HEK293 (cell line): ENCODE data around the gene RNU11.

ENCODE experiments used
- CTCF ChIA-PET: fragments of 350-600 bp; formaldehyde crosslinking; extraction: SDS; loops from one replicate; lab custom pipeline; 2021; ENCODE audit warnings: antibody characterized with exemption; lab: Yijun Ruan, JAX
- POLR2A ChIA-PET: fragments of 300-600 bp; formaldehyde crosslinking; extraction: SDS; loops from one replicate; lab custom pipeline; 2020; ENCODE audit warnings: antibody characterized with exemption, inconsistent platforms; lab: Yijun Ruan, JAX
- H3K27ac ChIP-seq: fragments of 200-500 bp; sonication (Bioruptor generic); 2 replicates; pipeline ENCODE4 v1.5.1; 2014; ENCODE audit warnings: low read depth, low read length, control low read depth, inconsistent platforms; ENCODE audit errors: extremely low read depth
- H3K36me3 ChIP-seq, 2 experiments: fragments of 200-500 bp in 1 of 2; sonication (Bioruptor generic) in 1 of 2; 1 replicate in 1 of 2; 2 replicates in 1 of 2; pipeline ENCODE4 v1.5.1; 2014 to 2017; ENCODE audit warnings: inconsistent platforms in 2 of 2, low read length in 2 of 2; ENCODE audit not compliant: control insufficient read depth in 2 of 2, insufficient read depth in 1 of 2
- H3K4me1 ChIP-seq: fragments of 200-500 bp; sonication (Bioruptor generic); 2 replicates; pipeline ENCODE4 v1.5.1; 2014; ENCODE audit warnings: mild to moderate bottlenecking, low read length, inconsistent platforms; ENCODE audit not compliant: control insufficient read depth, insufficient read depth
- H3K4me3 ChIP-seq: 2 replicates; pipeline ENCODE4 v1.5.1; 2011; ENCODE audit warnings: low read depth, mild to moderate bottlenecking, control low read depth, low read length, moderate library complexity
- H3K9me3 ChIP-seq: fragments of 200-500 bp; sonication (Bioruptor generic); 2 replicates; pipeline ENCODE4 v1.5.1; 2014; ENCODE audit warnings: low read depth, low read length, inconsistent platforms; ENCODE audit not compliant: control insufficient read depth, insufficient read depth
- HOXA7 ChIP-seq: sonication (generic); formaldehyde crosslinking; IDR thresholded peaks from 2 replicates; pipeline ENCODE4 v1.8.1; 2022; ENCODE audit warnings: missing genetic modification reagents, borderline replicate concordance
- IKZF3 ChIP-seq: fragments of 450-650 bp; IDR thresholded peaks from 2 replicates; pipeline ENCODE4 v1.5.0; 2018; ENCODE audit warnings: missing biosample characterization, mild to moderate bottlenecking, missing genetic modification characterization, moderate library complexity
- KLF16 ChIP-seq: fragments of 450-650 bp; formaldehyde crosslinking; IDR thresholded peaks from 2 replicates; pipeline ENCODE4 v1.5.1; 2017; ENCODE audit warnings: missing biosample characterization, missing genetic modification characterization
- KLF7 ChIP-seq: fragments of 450-650 bp; formaldehyde crosslinking; IDR thresholded peaks from 2 replicates; pipeline ENCODE4 v1.5.1; 2016; ENCODE audit warnings: missing biosample characterization, missing genetic modification characterization, borderline replicate concordance
- MEIS1 ChIP-seq: sonication (generic); formaldehyde crosslinking; IDR thresholded peaks from 2 replicates; pipeline ENCODE4 v1.8.1; 2022; ENCODE audit warnings: missing genetic modification reagents, mild to moderate bottlenecking, borderline replicate concordance
- MYNN ChIP-seq: fragments of 450-650 bp; formaldehyde crosslinking; IDR thresholded peaks from 2 replicates; pipeline ENCODE4 v1.5.1; 2016; ENCODE audit warnings: missing biosample characterization, missing genetic modification characterization, borderline replicate concordance
- OSR2 ChIP-seq: fragments of 450-650 bp; formaldehyde crosslinking; IDR thresholded peaks from 2 replicates; pipeline ENCODE4 v1.5.1; 2016; ENCODE audit warnings: missing biosample characterization, missing genetic modification characterization
- TRIM28 ChIP-seq: IDR thresholded peaks from 2 replicates; pipeline ENCODE4 v1.6.1; 2011; ENCODE audit warnings: low read length, control low read depth, borderline replicate concordance
- WT1 ChIP-seq: fragments of 450-650 bp; formaldehyde crosslinking; IDR thresholded peaks from 2 replicates; pipeline ENCODE4 v1.5.1; 2016; ENCODE audit warnings: missing biosample characterization, missing genetic modification characterization
- YY1 ChIP-seq: fragments of 450-650 bp; formaldehyde crosslinking; IDR thresholded peaks from 2 replicates; pipeline ENCODE4 v1.5.1; 2018; ENCODE audit warnings: missing biosample characterization, missing genetic modification characterization
- ZFHX2 ChIP-seq: fragments of 450-650 bp; formaldehyde crosslinking; conservative IDR thresholded peaks from 2 replicates; pipeline ENCODE4 v1.5.1; 2016; ENCODE audit warnings: missing biosample characterization, missing genetic modification characterization
- ZNF10 ChIP-seq: fragments of 450-650 bp; formaldehyde crosslinking; IDR thresholded peaks from 2 replicates; pipeline ENCODE4 v1.5.1; 2017; ENCODE audit warnings: missing biosample characterization, missing genetic modification characterization
- ZNF140 ChIP-seq: fragments of 450-650 bp; formaldehyde crosslinking; IDR thresholded peaks from 2 replicates; pipeline ENCODE4 v1.5.1; 2016; ENCODE audit warnings: missing biosample characterization, missing genetic modification characterization
- ZNF211 ChIP-seq: fragments of 450-650 bp; formaldehyde crosslinking; IDR thresholded peaks from 2 replicates; pipeline ENCODE4 v1.5.1; 2016; ENCODE audit warnings: low read depth, missing biosample characterization, missing genetic modification characterization
- ZNF311 ChIP-seq: fragments of 450-650 bp; formaldehyde crosslinking; IDR thresholded peaks from 2 replicates; pipeline ENCODE4 v1.5.1; 2017; ENCODE audit warnings: missing biosample characterization, missing genetic modification characterization, borderline replicate concordance
- ZNF324 ChIP-seq: fragments of 450-650 bp; formaldehyde crosslinking; IDR thresholded peaks from 2 replicates; pipeline ENCODE4 v1.5.1; 2016; ENCODE audit warnings: missing biosample characterization, missing genetic modification characterization
- ZNF404 ChIP-seq: fragments of 450-650 bp; formaldehyde crosslinking; IDR thresholded peaks from 2 replicates; pipeline ENCODE4 v1.5.1; 2017; ENCODE audit warnings: missing biosample characterization, missing genetic modification characterization
- ZNF514 ChIP-seq: fragments of 450-650 bp; formaldehyde crosslinking; IDR thresholded peaks from 2 replicates; pipeline ENCODE4 v1.5.1; 2016; ENCODE audit warnings: missing biosample characterization, missing genetic modification characterization
- ZNF560 ChIP-seq: fragments of 450-650 bp; formaldehyde crosslinking; IDR thresholded peaks from 2 replicates; pipeline ENCODE4 v1.5.1; 2017; ENCODE audit warnings: missing biosample characterization, missing genetic modification characterization, borderline replicate concordance
- ZNF596 ChIP-seq: fragments of 450-650 bp; IDR thresholded peaks from 2 replicates; pipeline ENCODE4 v1.5.0; 2018; ENCODE audit warnings: missing biosample characterization, mild to moderate bottlenecking, missing genetic modification characterization, moderate library complexity
- ZNF600 ChIP-seq: fragments of 450-650 bp; formaldehyde crosslinking; IDR thresholded peaks from 2 replicates; pipeline ENCODE4 v1.5.1; 2016; ENCODE audit warnings: missing biosample characterization, missing genetic modification characterization
- ZNF677 ChIP-seq: fragments of 450-650 bp; IDR thresholded peaks from 2 replicates; pipeline ENCODE4 v1.5.0; 2018; ENCODE audit warnings: missing biosample characterization, mild to moderate bottlenecking, missing genetic modification characterization, moderate library complexity
- ZNF792 ChIP-seq: fragments of 450-650 bp; formaldehyde crosslinking; IDR thresholded peaks from 2 replicates; pipeline ENCODE4 v1.5.1; 2016; ENCODE audit warnings: missing biosample characterization, missing genetic modification characterization
- ZNF843 ChIP-seq: fragments of 450-650 bp; formaldehyde crosslinking; IDR thresholded peaks from 2 replicates; pipeline ENCODE4 v1.5.1; 2016; ENCODE audit warnings: missing biosample characterization, missing genetic modification characterization
- ZSCAN16 ChIP-seq: fragments of 450-650 bp; formaldehyde crosslinking; IDR thresholded peaks from 2 replicates; pipeline ENCODE4 v1.5.1; 2016; ENCODE audit warnings: missing biosample characterization, missing genetic modification characterization
- TF ChIP-seq, protein P1 (sequence below): fragments of 450-650 bp; formaldehyde crosslinking; IDR thresholded peaks from 2 replicates; pipeline ENCODE4 v1.5.1; 2016; ENCODE audit warnings: missing biosample characterization, missing genetic modification characterization
- TF ChIP-seq, protein P2 (sequence below): fragments of 450-650 bp; formaldehyde crosslinking; IDR thresholded peaks from 2 replicates; pipeline ENCODE4 v1.5.1; 2016; ENCODE audit warnings: missing biosample characterization, missing genetic modification characterization, low read depth
- TF ChIP-seq, protein P3 (sequence below): fragments of 450-650 bp; formaldehyde crosslinking; IDR thresholded peaks from 2 replicates; pipeline ENCODE4 v1.5.1; 2016; ENCODE audit warnings: missing biosample characterization, missing genetic modification characterization
- TF ChIP-seq, protein P4 (sequence below): fragments of 450-650 bp; formaldehyde crosslinking; IDR thresholded peaks from 2 replicates; pipeline ENCODE4 v1.5.1; 2016; ENCODE audit warnings: missing biosample characterization, missing genetic modification characterization
- TF ChIP-seq, protein P5 (sequence below): fragments of 450-650 bp; formaldehyde crosslinking; IDR thresholded peaks from 2 replicates; pipeline ENCODE4 v1.5.1; 2016; ENCODE audit warnings: missing biosample characterization, missing genetic modification characterization, borderline replicate concordance

The RNU11 gene

DNA sequence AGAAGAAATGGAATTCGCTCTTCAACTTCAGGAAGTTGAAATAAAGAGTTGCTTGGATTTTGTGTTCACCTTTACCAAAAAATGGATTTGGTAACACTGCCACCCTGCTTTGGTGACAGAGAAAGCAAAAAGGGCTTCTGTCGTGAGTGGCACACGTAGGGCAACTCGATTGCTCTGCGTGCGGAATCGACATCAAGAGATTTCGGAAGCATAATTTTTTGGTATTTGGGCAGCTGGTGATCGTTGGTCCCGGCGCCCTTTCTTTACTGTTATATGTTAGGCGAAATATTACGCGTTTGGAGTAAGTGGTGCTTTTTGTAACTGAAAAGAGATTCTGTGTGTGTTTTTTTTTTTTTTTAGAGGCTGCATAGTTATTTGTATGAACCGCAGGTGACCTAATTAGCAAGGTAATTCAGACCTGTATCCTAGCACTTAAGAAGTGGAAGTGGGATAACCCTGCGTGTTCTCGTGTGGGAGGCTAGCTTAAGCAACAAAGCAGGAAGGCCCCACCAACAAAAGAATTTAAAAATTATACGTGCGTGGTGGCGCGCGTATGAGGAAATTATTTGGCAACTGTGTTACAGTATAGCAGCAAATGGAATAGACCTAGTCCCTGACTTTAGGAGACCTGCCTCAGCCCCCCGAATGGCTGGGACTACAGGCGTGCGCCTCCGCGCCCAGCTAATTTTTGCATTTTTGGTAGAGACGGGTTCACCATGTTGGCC lies at the start of gene RNU11:
Gene RNU11, plus strand, starts transcription at position 127 of the 725 bp plus-strand sequence.
- Histone ChIP-seq H3K36me3 (no peaks in the 10 kb centered on the region), H3K9me3 (no peaks in the 10 kb centered on the region), H3K4me3 (peak within 1 kb of the TSS; percentile 40), H3K27ac (peak within 1 kb of the TSS; percentile 95), H3K4me1 (no peaks in the 10 kb centered on the region)
- ChIA-PET POLR2A (interaction anchor here (0.6 to 2.1 kb wide), 40 partner anchors 8 to 1014 kb away, joined by 3 to 73 read pairs (median 4); partner anchors contain the start of genes ATP5IF1, FGR, GMEB1 and RCC1), CTCF (interaction anchor here (0.5 to 1.0 kb wide), 4 partner anchors 67 to 331 kb away, joined by 3 to 8 read pairs (median 3); no protein-coding TSS in a partner anchor)
- TF ChIP-seq MEIS1 (CRISPR knock-in tag) (no peak), ZNF792 (peak; percentile 93), ZNF843 (tag by site-specific recombination) (peak; percentile 91), KLF7 (tag by site-specific recombination) (peak; percentile 92), MYNN (tag by site-specific recombination) (peak; percentile 29; the same call in 1 of the 2 replicates), HOXA7 (no peak), ZNF677 (tag by site-specific recombination) (no peak), IKZF3 (tag by site-specific recombination) (peak; percentile 82; the same call in 1 of the 2 replicates), ZFHX2 (tag by site-specific recombination) (peak; percentile 74), YY1 (tag by site-specific recombination) (peak; percentile 75), ZNF514 (no peak), ZNF211 (tag by site-specific recombination) (no peak), WT1 (tag by site-specific recombination) (no peak; the same call in 1 of the 2 replicates), OSR2 (tag by site-specific recombination) (peak; percentile 88), KLF16 (tag by site-specific recombination) (peak; percentile 89), ZNF600 (tag by site-specific recombination) (peak; percentile 95), ZNF140 (tag by site-specific recombination) (no peak), ZNF10 (tag by site-specific recombination) (peak; percentile 77), ZNF560 (tag by site-specific recombination) (no peak), ZNF324 (tag by site-specific recombination) (peak; percentile 92), ZNF311 (tag by site-specific recombination) (no peak), TRIM28 (peak; percentile 79), ZNF596 (tag by site-specific recombination) (peak; percentile 48; the same call in 1 of the 2 replicates), ZSCAN16 (tag by site-specific recombination) (peak; percentile 85), ZNF404 (no peak)
- TF ChIP-seq, protein P1, sequence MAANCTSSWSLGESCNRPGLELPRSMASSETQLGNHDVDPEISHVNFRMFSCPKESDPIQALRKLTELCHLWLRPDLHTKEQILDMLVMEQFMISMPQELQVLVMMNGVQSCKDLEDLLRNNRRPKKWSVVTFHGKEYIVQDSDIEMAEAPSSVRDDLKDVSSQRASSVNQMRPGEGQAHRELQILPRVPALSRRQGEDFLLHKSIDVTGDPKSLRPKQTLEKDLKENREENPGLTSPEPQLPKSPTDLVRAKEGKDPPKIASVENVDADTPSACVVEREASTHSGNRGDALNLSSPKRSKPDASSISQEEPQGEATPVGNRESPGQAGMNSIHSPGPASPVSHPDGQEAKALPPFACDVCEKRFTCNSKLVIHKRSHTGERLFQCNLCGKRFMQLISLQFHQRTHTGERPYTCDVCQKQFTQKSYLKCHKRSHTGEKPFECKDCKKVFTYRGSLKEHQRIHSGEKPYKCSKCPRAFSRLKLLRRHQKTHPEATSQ (tag by site-specific recombination): peak; percentile 92
- TF ChIP-seq, protein P2, sequence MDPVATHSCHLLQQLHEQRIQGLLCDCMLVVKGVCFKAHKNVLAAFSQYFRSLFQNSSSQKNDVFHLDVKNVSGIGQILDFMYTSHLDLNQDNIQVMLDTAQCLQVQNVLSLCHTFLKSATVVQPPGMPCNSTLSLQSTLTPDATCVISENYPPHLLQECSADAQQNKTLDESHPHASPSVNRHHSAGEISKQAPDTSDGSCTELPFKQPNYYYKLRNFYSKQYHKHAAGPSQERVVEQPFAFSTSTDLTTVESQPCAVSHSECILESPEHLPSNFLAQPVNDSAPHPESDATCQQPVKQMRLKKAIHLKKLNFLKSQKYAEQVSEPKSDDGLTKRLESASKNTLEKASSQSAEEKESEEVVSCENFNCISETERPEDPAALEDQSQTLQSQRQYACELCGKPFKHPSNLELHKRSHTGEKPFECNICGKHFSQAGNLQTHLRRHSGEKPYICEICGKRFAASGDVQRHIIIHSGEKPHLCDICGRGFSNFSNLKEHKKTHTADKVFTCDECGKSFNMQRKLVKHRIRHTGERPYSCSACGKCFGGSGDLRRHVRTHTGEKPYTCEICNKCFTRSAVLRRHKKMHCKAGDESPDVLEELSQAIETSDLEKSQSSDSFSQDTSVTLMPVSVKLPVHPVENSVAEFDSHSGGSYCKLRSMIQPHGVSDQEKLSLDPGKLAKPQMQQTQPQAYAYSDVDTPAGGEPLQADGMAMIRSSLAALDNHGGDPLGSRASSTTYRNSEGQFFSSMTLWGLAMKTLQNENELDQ: peak; percentile 80; the same call in 1 of the 2 replicates
- TF ChIP-seq, protein P3, sequence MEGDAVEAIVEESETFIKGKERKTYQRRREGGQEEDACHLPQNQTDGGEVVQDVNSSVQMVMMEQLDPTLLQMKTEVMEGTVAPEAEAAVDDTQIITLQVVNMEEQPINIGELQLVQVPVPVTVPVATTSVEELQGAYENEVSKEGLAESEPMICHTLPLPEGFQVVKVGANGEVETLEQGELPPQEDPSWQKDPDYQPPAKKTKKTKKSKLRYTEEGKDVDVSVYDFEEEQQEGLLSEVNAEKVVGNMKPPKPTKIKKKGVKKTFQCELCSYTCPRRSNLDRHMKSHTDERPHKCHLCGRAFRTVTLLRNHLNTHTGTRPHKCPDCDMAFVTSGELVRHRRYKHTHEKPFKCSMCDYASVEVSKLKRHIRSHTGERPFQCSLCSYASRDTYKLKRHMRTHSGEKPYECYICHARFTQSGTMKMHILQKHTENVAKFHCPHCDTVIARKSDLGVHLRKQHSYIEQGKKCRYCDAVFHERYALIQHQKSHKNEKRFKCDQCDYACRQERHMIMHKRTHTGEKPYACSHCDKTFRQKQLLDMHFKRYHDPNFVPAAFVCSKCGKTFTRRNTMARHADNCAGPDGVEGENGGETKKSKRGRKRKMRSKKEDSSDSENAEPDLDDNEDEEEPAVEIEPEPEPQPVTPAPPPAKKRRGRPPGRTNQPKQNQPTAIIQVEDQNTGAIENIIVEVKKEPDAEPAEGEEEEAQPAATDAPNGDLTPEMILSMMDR (tag by site-specific recombination): peak; percentile 28; the same call in 1 of the 2 replicates
- TF ChIP-seq, protein P4, sequence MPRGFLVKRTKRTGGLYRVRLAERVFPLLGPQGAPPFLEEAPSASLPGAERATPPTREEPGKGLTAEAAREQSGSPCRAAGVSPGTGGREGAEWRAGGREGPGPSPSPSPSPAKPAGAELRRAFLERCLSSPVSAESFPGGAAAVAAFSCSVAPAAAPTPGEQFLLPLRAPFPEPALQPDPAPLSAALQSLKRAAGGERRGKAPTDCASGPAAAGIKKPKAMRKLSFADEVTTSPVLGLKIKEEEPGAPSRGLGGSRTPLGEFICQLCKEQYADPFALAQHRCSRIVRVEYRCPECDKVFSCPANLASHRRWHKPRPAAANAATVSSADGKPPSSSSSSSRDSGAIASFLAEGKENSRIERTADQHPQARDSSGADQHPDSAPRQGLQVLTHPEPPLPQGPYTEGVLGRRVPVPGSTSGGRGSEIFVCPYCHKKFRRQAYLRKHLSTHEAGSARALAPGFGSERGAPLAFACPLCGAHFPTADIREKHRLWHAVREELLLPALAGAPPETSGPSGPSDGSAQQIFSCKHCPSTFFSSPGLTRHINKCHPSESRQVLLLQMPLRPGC (tag by site-specific recombination): peak; percentile 97
- TF ChIP-seq, protein P5, sequence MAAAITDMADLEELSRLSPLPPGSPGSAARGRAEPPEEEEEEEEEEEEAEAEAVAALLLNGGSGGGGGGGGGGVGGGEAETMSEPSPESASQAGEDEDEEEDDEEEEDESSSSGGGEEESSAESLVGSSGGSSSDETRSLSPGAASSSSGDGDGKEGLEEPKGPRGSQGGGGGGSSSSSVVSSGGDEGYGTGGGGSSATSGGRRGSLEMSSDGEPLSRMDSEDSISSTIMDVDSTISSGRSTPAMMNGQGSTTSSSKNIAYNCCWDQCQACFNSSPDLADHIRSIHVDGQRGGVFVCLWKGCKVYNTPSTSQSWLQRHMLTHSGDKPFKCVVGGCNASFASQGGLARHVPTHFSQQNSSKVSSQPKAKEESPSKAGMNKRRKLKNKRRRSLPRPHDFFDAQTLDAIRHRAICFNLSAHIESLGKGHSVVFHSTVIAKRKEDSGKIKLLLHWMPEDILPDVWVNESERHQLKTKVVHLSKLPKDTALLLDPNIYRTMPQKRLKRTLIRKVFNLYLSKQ: peak; percentile 96; the same call in 1 of the 2 replicates
